ENCODE results near the gene GLIPR1.
"Not testable (repeated sequence)": the region's sequence is repeated elsewhere in the genome, so short reads cannot be mapped to it uniquely, and the experiment has no call there.

The GLIPR1 gene

GRCh38 chr12:75480469-75480949 is at the start of gene GLIPR1:
GLIPR1 (plus strand) TSS chr12:75480755; CDS start chr12:75480881, 126 bp downstream.
- DNase-seq (ENCODE audit: low spot score), result no peak

DNA sequence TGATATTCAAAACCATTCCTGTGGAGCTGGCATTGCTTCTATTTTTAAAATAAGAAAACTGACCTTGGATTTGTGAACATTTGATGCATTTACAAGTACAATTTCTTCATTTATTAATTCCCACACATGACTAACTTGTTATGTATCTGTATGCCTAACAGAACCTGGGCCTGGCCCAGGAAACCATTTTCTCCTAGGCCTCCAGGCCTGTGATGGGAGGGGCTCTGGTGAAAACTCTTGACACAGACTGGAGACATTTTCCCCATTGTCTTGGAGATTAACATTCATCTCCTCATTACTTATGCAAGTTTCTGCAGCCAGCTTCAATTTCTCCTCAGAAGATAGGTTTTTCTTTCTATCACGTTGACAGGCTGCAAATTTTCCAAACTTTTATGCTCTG is 47.6 kb upstream of the GLIPR1 start:
- DNase-seq (ENCODE audit: low spot score), result no peak

DNA sequence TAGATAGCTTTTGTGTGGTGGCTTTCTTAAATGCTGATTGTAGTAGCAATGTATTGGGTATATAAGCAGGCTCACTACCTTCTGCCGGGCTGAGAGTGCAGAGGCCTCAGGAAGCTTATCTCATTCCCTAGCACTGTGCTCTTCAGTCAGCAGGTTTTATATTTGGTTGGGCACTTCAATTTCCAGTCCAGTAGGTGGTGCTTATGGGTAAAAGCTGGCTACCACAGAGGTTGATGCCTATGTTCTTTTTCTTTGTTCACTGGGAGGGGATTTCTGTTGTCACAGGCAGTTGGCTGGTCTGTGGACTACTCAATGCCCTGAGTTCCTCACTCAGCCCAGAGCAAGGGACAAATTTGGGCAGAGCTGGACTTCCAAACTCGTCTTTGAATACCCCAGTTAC is 43.0 kb upstream of the GLIPR1 start:
- DNase-seq (ENCODE audit: low spot score), result peak; percentile 28

- DNase-seq (ENCODE audit: low spot score), result no peak
Observed at GRCh38 chr12:75438059-75438754, 42.3 kb upstream of the GLIPR1 start.

DNA sequence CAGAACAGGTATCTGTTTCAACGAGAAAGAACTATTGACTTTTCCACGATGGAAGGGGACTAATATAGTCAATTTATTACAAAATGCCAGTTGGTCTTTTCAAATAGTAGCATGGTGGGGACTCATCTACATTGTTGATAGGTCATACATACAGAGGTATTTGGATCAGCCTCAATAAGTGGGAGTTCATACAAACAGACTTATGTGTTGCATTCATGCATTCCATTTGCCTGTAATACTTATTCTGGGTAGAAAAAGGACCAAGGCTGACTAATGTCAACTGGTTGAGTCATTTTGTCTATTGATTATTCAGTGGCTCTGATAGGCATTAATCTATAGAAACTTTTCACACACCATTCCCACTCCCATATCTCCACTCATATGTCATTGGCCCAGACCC is 41.5 kb upstream of the GLIPR1 start:
- DNase-seq (ENCODE audit: low spot score), result no peak

- DNase-seq (ENCODE audit: low spot score), result no peak
Observed at GRCh38 chr12:75439930-75440329, 40.6 kb upstream of the GLIPR1 start.

- not testable (repeated sequence) for DNase-seq (ENCODE audit: low spot score)
Observed at GRCh38 chr12:75441687-75442449, 38.7 kb upstream of the GLIPR1 start.

GRCh38 chr12:75442454-75442853 is 38.1 kb upstream of the GLIPR1 start:
- DNase-seq (ENCODE audit: low spot score), result not testable (repeated sequence)

- DNase-seq (ENCODE audit: low spot score), result no peak
Observed at GRCh38 chr12:75443709-75444108, 36.8 kb upstream of the GLIPR1 start.

GRCh38 chr12:75444429-75445136 is 36.0 kb upstream of the GLIPR1 start:
- DNase-seq (ENCODE audit: low spot score), result no peak

- DNase-seq (ENCODE audit: low spot score), result not testable (repeated sequence)
Observed at GRCh38 chr12:75445137-75445507, 35.4 kb upstream of the GLIPR1 start.

- DNase-seq (ENCODE audit: low spot score), result no peak
Observed at GRCh38 chr12:75446857-75447256, 33.7 kb upstream of the GLIPR1 start.

GRCh38 chr12:75447691-75448393 is 32.7 kb upstream of the GLIPR1 start:
- DNase-seq (ENCODE audit: low spot score), result no peak

DNA sequence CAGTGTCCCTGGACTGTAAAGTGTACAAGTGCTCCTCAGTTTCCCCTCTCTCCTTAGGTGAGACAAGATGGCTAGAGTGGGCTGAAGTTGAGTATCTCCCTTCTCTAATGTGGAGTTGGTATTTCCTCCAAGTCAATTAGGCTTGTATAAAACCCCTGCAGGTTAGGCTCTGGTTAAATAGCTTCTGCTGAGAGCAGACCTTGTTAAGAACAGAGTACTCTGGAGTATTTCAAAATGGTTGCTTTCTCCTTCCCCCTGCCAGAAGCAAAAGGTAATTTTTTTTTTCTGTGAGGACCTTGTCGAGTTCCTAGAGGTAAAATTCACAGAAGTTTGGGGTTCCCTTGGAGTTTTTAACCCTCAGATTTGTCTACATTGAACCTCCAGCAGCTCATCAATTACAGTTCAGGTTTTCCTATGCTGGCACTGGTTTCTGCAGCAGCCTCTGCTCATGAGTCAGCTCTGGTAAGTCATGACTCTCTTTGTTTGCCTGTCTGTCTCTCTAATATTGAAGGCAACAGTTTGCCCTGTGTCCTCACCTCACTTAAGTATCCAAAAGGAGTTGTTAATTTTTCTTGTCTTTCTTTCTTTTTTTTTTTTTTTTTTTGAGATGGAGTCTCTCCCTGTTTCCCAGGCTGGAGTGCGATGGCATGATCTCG is 27.8 kb upstream of the GLIPR1 start:
- DNase-seq (ENCODE audit: low spot score), result no peak

GRCh38 chr12:75455839-75456238 is 24.7 kb upstream of the GLIPR1 start:
- DNase-seq (ENCODE audit: low spot score), result no peak

DNA sequence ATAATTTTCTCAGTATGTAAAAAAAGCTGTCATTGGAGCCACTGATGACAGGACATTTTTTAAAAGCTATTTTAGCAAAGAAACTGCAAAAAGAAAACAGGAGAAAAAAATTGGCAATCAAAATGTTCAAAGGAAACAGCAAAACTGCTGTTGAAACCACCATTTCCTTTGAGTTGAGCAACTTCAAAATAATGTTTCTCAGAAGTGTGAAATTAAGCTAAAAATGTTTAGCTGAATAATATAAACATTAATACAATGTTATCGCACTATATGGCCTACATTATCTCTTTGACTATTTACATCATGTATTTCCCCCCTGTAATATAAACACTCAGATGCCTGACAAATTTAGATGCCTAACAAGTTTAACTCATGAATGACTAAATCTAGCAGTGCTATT is 23.4 kb upstream of the GLIPR1 start:
- DNase-seq (ENCODE audit: low spot score), result no peak

- not testable (repeated sequence) for DNase-seq (ENCODE audit: low spot score)
Observed at GRCh38 chr12:75457866-75458265, 22.7 kb upstream of the GLIPR1 start.

- DNase-seq (ENCODE audit: low spot score), result no peak
Observed at GRCh38 chr12:75459755-75460154, 20.8 kb upstream of the GLIPR1 start.

GRCh38 chr12:75460204-75460603 is 20.4 kb upstream of the GLIPR1 start:
- DNase-seq (ENCODE audit: low spot score), result no peak

DNA sequence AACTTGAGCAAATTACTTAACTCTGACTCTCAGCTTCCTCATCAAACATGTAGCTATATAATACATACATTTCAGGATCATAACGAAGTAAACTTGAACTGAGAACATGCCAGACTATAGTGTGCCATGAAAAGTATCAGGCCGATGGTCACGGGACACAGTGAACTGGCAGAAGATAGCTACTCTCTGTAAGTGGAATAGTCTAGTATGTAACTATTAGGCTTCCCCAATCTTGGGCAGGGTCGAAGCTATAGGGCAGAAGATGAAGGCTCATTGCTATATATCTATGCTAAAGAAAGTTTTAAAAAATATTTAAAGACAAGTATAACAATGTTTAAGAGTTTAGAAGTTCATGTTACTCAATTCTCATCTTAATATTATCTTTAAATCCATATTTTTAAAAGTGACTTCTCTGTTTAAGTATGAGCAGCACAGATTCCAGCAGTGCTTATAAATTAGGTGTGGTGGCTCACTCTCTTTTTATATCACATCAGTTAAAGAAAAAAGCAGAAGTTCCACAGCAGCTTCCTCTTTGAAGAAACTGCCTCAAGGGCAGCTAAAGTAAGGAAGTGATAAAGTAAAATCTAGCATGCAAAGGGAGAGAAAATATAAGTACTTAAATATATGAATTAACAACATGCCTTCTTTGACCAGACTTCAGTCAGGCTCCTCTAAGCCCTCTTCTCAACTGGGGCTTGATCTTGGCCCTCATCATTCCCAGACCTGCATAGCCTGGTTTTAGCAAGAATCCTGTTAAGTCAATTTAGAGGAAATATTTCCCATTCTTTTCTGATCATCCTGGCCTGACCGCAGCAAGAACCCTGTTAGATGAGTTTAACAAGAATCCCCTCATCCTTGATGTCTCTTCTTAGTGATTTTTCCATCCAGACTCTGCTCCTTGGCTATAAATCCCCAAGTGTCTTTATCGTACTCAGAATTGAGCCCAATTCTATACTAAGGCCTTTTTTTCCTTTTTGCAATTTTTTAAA is 8.4 kb upstream of the GLIPR1 start:
- peak; percentile 67 for DNase-seq (ENCODE audit: low spot score)
